Measurements from ENCODE around the gene PRAMEF5.
"Not testable (repeated sequence)": the region's sequence is repeated elsewhere in the genome, so short reads cannot be mapped to it uniquely, and the experiment has no call there.

Gene PRAMEF5

DNA sequence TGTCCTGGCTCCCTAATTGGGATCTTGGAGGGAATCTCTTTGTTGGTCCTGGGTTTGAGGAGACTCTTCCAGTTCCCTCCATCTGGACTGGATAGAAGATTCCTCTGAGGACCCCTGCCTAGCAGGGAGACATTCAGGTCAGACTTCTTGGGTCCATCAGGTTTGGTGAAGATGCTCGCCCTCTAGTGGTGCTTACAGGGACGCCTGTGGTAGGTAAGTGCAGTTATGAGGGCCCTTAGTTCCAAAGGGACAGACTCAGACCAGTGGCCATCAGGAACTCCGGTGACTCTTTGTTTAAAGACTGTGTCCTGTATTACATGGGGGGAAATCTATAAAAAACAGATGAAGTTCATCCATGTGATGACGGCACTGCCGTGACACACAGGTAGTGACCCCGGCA, 23.0 kb downstream of the PRAMEF5 start:
- not testable (repeated sequence) for DNase-seq (ENCODE audit: low read depth, low spot score)

DNA sequence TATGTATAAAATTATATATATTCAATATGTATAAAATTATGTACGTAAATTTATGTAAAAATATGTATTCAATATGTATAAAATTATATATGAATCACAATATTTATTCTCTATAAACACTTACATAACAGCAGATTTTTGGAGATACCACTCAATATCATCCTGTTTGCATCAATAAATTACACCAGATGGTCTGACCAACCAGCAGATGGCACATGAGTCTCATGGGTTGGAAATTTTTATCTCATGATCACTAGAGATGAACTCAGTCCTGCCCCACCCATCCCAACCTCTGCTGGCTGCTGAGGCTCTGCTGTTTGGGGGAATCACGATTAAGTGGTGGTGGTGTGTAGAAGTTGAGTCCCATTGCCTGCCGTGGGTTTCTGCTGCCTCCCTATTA, 25.6 kb downstream of the PRAMEF5 start:
- not testable (repeated sequence) for DNase-seq (ENCODE audit: low read depth, low spot score)

DNA sequence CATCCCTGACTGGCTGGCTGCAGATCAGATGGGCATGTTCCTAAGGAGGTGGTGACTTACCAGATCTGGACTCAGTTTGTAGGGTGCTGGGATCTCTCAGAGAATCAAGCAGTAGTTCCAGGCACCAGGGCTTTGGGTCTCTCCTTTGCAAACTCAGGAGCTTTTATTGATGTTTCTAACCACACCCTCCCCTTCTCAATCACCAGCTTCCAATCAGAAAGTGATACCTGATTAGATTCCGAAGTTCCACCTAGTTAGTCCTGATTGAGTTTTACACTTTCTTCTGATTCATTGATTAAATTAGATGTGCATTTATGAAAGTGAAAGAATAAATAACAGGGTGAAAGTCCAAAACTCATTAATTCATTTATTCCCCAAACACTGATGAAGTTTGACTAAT, 31.0 kb downstream of the PRAMEF5 start, which contains the start of gene PRAMEF8:
TSS of gene PRAMEF8 (minus strand) at position 101 of the 400 bp plus-strand sequence. CDS start 1,046 bp downstream, outside the sequence.
- DNase-seq (ENCODE audit: low read depth, low spot score), result not testable (repeated sequence)

DNA sequence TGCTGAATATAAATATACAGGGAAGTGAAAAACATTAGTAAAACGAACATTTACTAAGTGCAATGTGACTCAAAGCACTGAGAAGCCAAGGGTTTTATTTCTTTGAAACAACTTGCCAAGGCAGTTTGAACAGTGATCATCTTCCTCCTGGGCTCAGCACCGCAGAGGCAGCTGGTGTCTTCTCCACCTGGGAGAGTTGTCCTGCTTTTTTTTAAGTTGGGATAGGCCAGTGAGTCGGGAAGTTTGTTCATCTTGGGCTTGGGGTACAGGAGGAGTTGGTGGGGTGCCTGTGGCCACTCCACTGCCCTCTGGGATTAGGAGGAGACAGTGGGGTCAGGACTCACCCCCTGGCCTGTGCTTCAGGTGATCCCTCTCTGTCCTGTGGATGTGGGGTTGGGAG, 35.0 kb downstream of the PRAMEF5 start:
- DNase-seq (ENCODE audit: low read depth, low spot score), result not testable (repeated sequence)

DNA sequence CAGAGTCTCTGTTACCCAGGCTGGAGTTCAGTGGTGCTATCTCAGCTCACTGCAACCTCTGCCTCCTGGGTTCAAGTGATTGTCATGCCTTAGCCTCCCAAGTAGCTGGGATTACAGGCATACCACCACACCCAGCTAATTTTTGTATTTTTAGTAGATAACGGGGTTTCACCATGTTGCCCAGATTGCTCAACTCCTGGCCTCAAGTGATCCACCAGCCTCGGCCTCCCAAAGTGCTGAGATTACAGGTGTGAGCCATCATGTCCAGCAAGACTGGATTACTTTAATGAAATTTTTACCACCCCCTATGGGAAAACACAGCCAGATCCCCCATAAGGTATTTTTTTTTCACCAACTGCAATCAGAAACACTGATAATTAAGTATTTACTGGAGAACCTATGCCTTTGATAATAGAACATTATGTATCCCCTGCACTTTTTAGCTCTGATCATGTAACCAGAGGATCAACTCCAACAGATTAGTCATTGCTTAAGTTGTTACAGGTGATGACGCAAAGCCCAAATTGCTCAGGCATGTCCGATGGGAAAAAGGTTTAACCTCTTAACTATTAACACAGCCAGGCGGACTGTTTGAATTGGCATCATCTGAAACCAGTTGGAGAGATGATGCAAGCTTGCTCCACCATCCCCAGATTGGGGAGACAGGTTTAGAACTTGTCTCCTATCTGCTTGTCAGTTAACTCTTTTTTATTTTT, 43.4 kb downstream of the PRAMEF5 start:
- DNase-seq (ENCODE audit: low read depth, low spot score), result not testable (repeated sequence)

DNA sequence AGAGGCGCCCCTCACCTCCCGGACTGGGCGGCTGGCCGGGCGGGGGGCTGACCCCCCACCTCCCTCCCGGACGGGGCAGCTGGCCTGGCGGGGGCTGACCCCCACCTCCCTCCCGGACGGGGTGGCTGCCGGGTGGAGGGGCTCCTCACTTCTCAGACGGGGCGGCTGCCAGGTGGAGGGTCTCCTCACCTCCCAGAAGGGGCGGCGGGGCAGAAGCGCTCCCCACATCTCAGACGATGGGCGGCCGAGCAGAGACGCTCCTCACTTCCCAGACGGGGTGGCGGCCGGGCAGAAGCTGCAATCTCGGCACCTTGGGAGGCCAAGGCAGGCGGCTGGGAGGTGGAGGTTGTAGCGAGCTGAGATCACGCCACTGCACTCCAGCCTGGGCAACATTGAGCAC, 44.7 kb downstream of the PRAMEF5 start:
- not testable (repeated sequence) for DNase-seq (ENCODE audit: low read depth, low spot score)

DNA sequence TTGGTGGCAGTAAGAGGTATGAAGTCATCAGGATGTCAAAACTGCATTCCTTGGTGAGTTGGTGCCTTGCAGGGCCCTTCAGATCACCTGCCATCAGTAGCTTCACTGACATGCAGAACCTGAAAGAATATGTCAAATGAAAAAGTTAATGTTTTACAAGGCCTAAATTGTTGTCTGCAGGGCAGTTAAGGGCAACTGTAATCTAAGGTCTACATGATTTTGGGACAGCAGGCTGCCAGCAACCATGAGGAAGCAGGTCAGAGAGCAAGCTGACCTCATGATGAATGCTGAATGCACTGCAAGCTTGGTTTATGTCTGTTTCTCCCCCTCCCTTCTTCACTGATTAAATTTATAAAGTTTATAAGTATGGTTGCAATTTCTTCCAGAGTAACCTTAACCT, 48.2 kb downstream of the PRAMEF5 start:
- not testable (repeated sequence) for DNase-seq (ENCODE audit: low read depth, low spot score)

DNA sequence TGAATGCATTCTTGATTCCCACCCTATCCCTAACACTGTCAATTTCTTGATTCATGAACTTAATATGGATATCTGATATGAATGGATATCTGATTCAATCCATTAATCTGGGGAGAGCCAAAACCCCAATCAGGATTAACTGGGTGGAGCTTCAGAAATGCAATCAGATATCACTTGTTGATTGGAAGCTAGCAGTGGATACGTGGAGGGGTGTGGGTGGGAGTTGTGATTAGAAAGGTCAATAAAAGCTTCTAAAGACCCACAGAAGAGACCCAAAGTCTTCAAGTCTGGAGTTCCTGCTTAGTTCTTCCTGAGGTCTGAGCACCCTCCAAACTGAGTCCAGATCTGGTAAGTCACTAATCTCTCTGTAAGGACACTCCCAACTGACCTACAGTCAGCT, 49.2 kb downstream of the PRAMEF5 start, which contains the start of gene PRAMEF33:
TSS of gene PRAMEF33 (plus strand) at position 301 of the 400 bp plus-strand sequence. CDS start 2,416 bp downstream, outside the sequence.
- DNase-seq (ENCODE audit: low read depth, low spot score), result not testable (repeated sequence)

Data from brain pericyte (primary cell).